ENCODE measurements around the gene RIIAD1.

The RIIAD1 gene

GRCh38 chr1:151720554-151720953, 768 bp upstream of the RIIAD1 start:
- in situ Hi-C loops (cut with HindIII; ENCODE audit: low sequenced_read_pairs): no loop called here
- peak overlapping the region; percentile 33 for H3K4me3 ChIP-seq (ENCODE audit: low read depth, low read length)
- no peak for TF ChIP-seq CTCF (IDR thresholded peaks at IDR 0.05; ENCODE audit: low read depth, low read length)
- peak; percentile 26 for DNase-seq (ENCODE audit: low read depth, low spot score)

DNA sequence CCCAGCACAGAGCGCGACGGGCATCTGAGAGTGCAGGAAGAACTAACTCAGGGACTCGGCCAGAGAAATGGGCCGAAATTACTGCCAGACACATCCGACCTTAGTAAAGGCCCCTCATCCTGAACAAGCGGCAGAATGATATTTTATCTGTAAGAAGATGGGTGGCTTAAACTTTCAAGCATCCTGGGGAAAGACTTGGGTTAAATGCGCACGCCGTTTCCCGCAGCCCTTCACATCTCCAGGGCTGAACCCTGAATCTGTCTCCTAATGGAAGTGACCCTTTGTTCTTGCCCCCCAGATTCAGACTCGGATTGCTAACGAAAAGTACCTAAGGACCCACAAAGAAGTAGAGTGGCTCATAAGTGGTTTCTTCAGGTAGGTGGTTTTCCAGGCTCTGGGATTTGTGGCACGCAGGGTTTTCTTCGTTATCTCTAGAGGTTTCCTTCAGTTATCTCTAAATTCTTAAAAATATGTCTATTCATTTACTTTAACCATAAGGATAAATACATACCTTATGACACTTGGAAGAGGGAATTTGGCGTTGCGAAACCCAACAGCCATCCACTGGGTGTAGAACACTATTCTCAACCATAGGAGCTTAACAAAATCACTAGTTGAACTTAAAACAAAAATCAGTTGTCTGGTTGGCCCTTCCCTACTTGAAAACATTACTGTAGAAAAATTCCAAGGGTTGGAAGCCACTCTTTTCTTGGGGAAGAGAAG, 627 bp downstream of the RIIAD1 start:
- in situ Hi-C loops (cut with HindIII; ENCODE audit: low sequenced_read_pairs): no loop called here
- H3K4me3 ChIP-seq (ENCODE audit: low read depth, low read length): peak overlapping the region; percentile 33
- DNase-seq (ENCODE audit: low read depth, low spot score): no peak
- TF ChIP-seq CTCF (IDR thresholded peaks at IDR 0.05; ENCODE audit: low read depth, low read length): no peak

DNA sequence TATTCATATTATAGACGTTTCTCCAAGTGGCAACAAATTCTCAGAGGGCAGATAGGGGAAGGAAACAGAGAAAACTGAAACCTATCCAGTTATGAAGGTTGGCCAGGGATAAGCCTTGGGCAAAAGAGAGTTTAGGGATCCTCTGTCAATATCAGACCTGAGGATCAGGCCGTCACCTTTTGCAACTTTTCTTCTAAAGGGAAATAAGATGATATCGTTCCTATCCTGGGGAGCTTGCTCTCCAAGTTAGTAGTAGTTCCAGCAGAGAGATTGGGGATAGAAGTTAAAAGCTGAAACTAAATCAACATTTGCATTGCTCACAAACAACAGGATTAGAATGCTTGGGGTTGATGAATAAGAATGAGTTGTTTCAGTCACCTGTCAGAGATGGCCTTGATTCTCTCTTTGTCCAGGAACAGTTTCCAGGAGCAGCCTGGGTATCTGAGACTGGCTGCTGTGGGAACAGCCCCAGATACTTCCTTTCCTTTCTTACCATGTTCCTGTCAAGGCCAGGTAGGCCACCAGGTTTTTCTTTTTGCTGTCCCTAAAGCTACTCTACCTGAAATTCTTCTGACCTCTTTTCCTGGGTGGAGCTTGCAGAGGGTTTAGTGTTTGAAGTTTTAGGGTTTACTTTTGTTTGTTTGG, 2.5 kb downstream of the RIIAD1 start:
- H3K4me3 ChIP-seq (ENCODE audit: low read depth, low read length): no peak overlapping the region
- DNase-seq (ENCODE audit: low read depth, low spot score): no peak
- TF ChIP-seq CTCF (IDR thresholded peaks at IDR 0.05; ENCODE audit: low read depth, low read length): no peak
- in situ Hi-C loops (cut with HindIII; ENCODE audit: low sequenced_read_pairs): no loop called here

GRCh38 chr1:151728151-151729054, 7.1 kb downstream of the RIIAD1 start:
- DNase-seq (ENCODE audit: low read depth, low spot score): peak; percentile 53
- TF ChIP-seq CTCF (IDR thresholded peaks at IDR 0.05; ENCODE audit: low read depth, low read length): no peak
- peak overlapping the region; percentile 1 for H3K4me3 ChIP-seq (ENCODE audit: low read depth, low read length)
- in situ Hi-C loops (cut with HindIII; ENCODE audit: low sequenced_read_pairs): no loop called here

- DNase-seq (ENCODE audit: low read depth, low spot score): no peak
- no peak for TF ChIP-seq CTCF (IDR thresholded peaks at IDR 0.05; ENCODE audit: low read depth, low read length)
- in situ Hi-C loops (cut with HindIII; ENCODE audit: low sequenced_read_pairs): no loop called here
- no peak overlapping the region for H3K4me3 ChIP-seq (ENCODE audit: low read depth, low read length)
Measured at GRCh38 chr1:151729157-151729965, 8.0 kb downstream of the RIIAD1 start.

DNA sequence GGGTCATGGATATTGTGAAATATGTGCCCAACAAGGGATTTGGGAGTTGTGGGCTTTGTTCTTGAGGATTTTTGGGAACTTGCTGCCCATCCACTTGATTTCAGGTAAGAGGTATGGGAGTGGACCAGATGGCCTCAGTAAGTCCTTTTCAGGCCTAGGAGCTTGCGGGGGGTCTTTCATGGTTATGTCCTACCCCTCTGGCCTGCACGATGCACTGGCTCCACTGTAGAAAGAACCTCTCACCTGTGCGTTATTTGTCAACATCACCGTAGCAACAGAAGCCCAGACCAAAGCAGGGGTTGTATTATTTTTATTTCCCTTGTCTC, 8.6 kb downstream of the RIIAD1 start:
- no peak for TF ChIP-seq CTCF (IDR thresholded peaks at IDR 0.05; ENCODE audit: low read depth, low read length)
- in situ Hi-C loops (cut with HindIII; ENCODE audit: low sequenced_read_pairs): no loop called here
- no peak for DNase-seq (ENCODE audit: low read depth, low spot score)
- H3K4me3 ChIP-seq (ENCODE audit: low read depth, low read length): no peak overlapping the region

All from astrocyte of the spinal cord (primary cell).